Neural crest cell (in vitro differentiated cells): ENCODE data around the gene DPT. TPM values are rescaled to one million over a fixed set of nuclear protein-coding genes. Genes with fewer than 3 reads are reported as not detected.
"Not testable (repeated sequence)": the region's sequence is repeated elsewhere in the genome, so short reads cannot be mapped to it uniquely, and the experiment has no call there.

Experiments
- DNase-seq: peaks from one replicate; pipeline ENCODE4 v3.0.0; 2021; ENCODE audit warnings: low read depth, mixed read lengths, low spot score
- H3K27ac Mint-ChIP-seq: one replicate; pipeline ENCODE4 v1.8.0; 2021; ENCODE audit warnings: mild to moderate bottlenecking, mixed read lengths; ENCODE audit not compliant: unreplicated experiment
- H3K27me3 Mint-ChIP-seq: 2 replicates; pipeline ENCODE4 v1.8.0; 2021; ENCODE audit warnings: low read depth, mild to moderate bottlenecking, mixed read lengths
- H3K36me3 Mint-ChIP-seq: 2 replicates; pipeline ENCODE4 v1.8.0; 2021; ENCODE audit warnings: low read depth, mild to moderate bottlenecking, mixed read lengths
- H3K4me1 Mint-ChIP-seq: 2 replicates; pipeline ENCODE4 v1.8.0; 2021; ENCODE audit warnings: mixed read lengths
- H3K4me3 Mint-ChIP-seq: one replicate; pipeline ENCODE4 v1.8.0; 2021; ENCODE audit warnings: mild to moderate bottlenecking, mixed read lengths
- H3K9me3 Mint-ChIP-seq: 2 replicates; pipeline ENCODE4 v1.8.0; 2021; ENCODE audit warnings: mixed read lengths
- CTCF ChIP-seq: fragments of 200-600 bp; sonication (generic); conservative IDR thresholded peaks from 2 replicates; pipeline ENCODE4 v1.5.0; 2021; ENCODE audit warnings: antibody characterized with exemption, mild to moderate bottlenecking
- long read RNA-seq: library from polyadenylated mRNA; unstranded; transcript quantifications from one replicate; pipeline ENCODE4 v2.0.0, GENCODE V29; 2020
- total RNA-seq: library from RNA; stranded (reverse); gene quantifications from 2 replicates; pipeline ENCODE4 v1.2.1, GENCODE V29; 2021

DPT gene
- total RNA-seq = not detected in 2 replicates
- long read RNA-seq = 0 reads

- Mint-ChIP-seq H3K27ac (no peak within 1 kb of the TSS), H3K4me1 (peaks cover 6% of the 10 kb centered on the region), H3K36me3 (no peaks in the 10 kb centered on the region), H3K27me3 (no peaks in the 10 kb centered on the region), H3K4me3 (no peak within 1 kb of the TSS), H3K9me3 (no peaks in the 10 kb centered on the region)
- no peak for TF ChIP-seq CTCF
- DNase-seq = no peak
Observed at GRCh38 chr1:168728473-168729404, at the start of gene DPT. TSS of gene DPT (minus strand) at chr1:168729206. CDS start at chr1:168729174, 32 bp downstream.

- H3K36me3 Mint-ChIP-seq = no peaks in the 10 kb centered on the region
- TF ChIP-seq CTCF = no peak
- no peak overlapping the region for H3K27ac Mint-ChIP-seq
- H3K4me1 Mint-ChIP-seq = no peaks in the 10 kb centered on the region
- DNase-seq = no peak
- no peak overlapping the region for H3K4me3 Mint-ChIP-seq
- no peaks in the 10 kb centered on the region for H3K9me3 Mint-ChIP-seq
- peaks cover under 1% of the 10 kb centered on the region for H3K27me3 Mint-ChIP-seq
Observed at GRCh38 chr1:168775366-168775765, 46.4 kb upstream of the DPT start.

- Mint-ChIP-seq H3K9me3 (no peaks in the 10 kb centered on the region), H3K4me1 (no peaks in the 10 kb centered on the region), H3K4me3 (no peak overlapping the region), H3K36me3 (no peaks in the 10 kb centered on the region), H3K27me3 (no peaks in the 10 kb centered on the region), H3K27ac (no peak overlapping the region)
- no peak for DNase-seq
- TF ChIP-seq CTCF = no peak
Observed at GRCh38 chr1:168774241-168774640, 45.2 kb upstream of the DPT start.

GRCh38 chr1:168772428-168773060, 43.5 kb upstream of the DPT start:
- H3K36me3 Mint-ChIP-seq = no peaks in the 10 kb centered on the region
- TF ChIP-seq CTCF = no peak

GRCh38 chr1:168771104-168771630, 42.2 kb upstream of the DPT start:
- Mint-ChIP-seq H3K27me3 (no peaks in the 10 kb centered on the region), H3K27ac (no peak overlapping the region), H3K4me1 (no peaks in the 10 kb centered on the region), H3K4me3 (no peak overlapping the region), H3K36me3 (no peaks in the 10 kb centered on the region), H3K9me3 (no peaks in the 10 kb centered on the region)
- DNase-seq = no peak
- TF ChIP-seq CTCF = no peak

More at GRCh38 chr1:168772428-168773060, 43.5 kb upstream of the DPT start:
- no peak overlapping the region for H3K27ac Mint-ChIP-seq
- H3K4me1 Mint-ChIP-seq = no peaks in the 10 kb centered on the region
- H3K9me3 Mint-ChIP-seq = no peaks in the 10 kb centered on the region
- H3K27me3 Mint-ChIP-seq = no peaks in the 10 kb centered on the region
- H3K4me3 Mint-ChIP-seq = no peak overlapping the region
- DNase-seq = no peak

DNA sequence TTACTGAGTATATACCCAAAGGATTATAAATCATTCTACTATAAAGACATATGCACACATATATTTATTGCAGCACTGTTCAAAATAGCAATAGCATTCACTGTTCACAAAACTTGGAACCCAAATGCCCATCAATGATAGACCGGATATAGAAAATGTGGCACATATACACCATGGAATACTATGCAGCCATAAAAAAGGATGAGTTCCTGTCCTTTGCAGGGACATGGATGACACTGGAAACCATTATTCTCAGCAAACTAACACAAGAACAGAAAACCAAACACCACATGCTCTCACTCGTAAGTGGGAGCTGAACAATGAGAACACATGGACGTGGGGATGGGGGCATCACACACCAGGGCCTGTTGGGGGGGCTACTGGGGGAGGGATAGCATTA, 40.9 kb upstream of the DPT start:
- H3K36me3 Mint-ChIP-seq, H3K27me3 Mint-ChIP-seq, H3K27ac Mint-ChIP-seq, DNase-seq, H3K4me3 Mint-ChIP-seq, H3K9me3 Mint-ChIP-seq, H3K4me1 Mint-ChIP-seq: not testable (repeated sequence)
